GM10248 (cell line): Measurements from ENCODE around the gene PPP6R3.

ENCODE experiments used
- CTCF ChIA-PET: fragments of 300-600 bp; sonication (Branson Sonifier 250); formaldehyde crosslinking; extraction: SDS; loops from one replicate; lab custom pipeline; 2021; ENCODE audit warnings: antibody characterized with exemption; lab: Yijun Ruan, JAX
- POLR2A ChIA-PET: fragments of 350-650 bp; sonication (Branson Sonifier 250); formaldehyde crosslinking; extraction: SDS; loops from one replicate; lab custom pipeline; 2020; ENCODE audit warnings: antibody characterized with exemption; lab: Yijun Ruan, JAX
- DNase-seq: peaks from one replicate; pipeline ENCODE4 v3.0.0; 2012; ENCODE audit errors: extremely low spot score
- CTCF ChIP-seq: IDR thresholded peaks from 2 replicates; pipeline ENCODE4 v1.5.1; 2012; ENCODE audit warnings: mild to moderate bottlenecking, low read depth; ENCODE audit errors: extremely low read depth, missing control alignments, control extremely low read depth

Gene PPP6R3

DNA sequence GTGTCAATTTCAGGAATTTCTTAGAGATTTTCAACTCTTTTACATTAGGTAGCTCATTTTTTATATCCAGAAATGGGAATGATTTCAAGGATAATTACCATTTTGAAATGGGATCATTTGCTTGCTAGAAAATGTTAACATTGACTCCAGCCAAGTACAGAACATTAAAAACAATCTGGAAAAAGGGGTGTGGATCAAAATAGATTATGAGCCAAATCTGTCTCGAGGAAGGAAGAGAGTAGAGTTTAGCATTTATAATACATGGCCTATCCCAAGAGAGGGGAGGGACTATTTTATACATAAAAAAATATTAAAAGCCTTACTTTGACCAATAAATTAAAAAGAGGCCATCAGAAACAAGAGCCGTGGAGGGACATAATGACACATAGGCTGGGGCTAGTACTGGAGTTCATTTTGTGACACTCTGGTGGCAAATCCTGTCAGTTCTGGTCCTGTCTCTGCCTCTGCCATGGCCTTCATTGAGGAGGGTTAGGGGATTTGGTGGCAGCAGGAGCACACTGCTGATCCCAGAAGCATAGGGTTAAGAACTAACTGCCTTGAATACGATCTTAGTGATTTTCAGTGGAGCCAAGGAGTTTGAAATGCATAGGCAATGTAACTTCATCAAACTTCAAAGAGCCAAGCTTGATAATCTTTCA, 20.4 kb downstream of the PPP6R3 start:
- ChIA-PET CTCF (interaction anchor here (0.8 kb wide), 1 partner anchor 25 kb away, joined by 3 read pairs; no protein-coding TSS in a partner anchor), POLR2A (no interaction called here)
- TF ChIP-seq CTCF, result no peak
- DNase-seq, result no peak

DNA sequence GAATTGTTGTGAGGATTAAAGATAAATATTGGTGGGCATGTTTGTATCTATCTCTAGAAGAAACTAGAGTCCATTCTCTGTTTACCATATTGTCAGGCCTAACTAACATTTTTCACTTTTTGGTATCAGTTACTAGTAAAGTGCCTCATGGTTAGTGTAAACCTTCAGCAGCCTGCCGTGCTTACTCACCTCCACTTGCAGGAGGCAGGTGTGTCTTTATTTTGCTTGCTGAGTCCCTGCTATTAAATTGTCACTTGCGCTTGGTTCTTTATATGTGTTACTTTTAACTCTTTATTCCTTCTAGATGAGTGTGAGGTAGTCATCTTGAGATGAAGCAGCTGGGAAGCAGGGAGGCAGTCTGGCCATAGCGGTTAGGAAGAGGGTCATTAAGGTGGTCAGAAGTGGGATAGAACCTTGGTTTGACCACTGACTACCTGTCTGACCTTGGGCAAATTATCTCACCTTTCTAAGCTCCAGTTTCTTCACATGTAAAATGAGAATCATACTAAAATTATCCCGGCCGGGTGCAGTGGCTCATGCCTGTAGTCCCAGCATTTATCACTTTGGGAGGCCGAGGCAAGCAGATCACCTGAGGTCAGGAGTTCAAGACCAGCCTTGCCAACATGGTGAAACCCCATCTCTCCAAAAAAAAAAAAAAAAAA, 21.2 kb downstream of the PPP6R3 start:
- DNase-seq, result no peak
- POLR2A ChIA-PET, result interaction anchor here (0.6 kb wide), 1 partner anchor 12 kb away, joined by 4 read pairs; no protein-coding TSS in a partner anchor
- CTCF ChIA-PET, result no interaction called here
- TF ChIP-seq CTCF, result no peak

GRCh38 chr11:68488623-68489022, 28.1 kb downstream of the PPP6R3 start:
- POLR2A ChIA-PET, result no interaction called here
- no peak for TF ChIP-seq CTCF
- DNase-seq, result no peak
- CTCF ChIA-PET, result interaction anchor here (1.3 kb wide), 1 partner anchor 10 kb away, joined by 6 read pairs; no protein-coding TSS in a partner anchor

GRCh38 chr11:68495220-68495729, 34.7 kb downstream of the PPP6R3 start:
- no peak for DNase-seq
- no peak for TF ChIP-seq CTCF
- ChIA-PET POLR2A (no interaction called here), CTCF (interaction anchor here (1.1 to 1.3 kb wide), 2 partner anchors 9 to 15 kb away, joined by 3 read pairs; no protein-coding TSS in a partner anchor)

- POLR2A ChIA-PET, result no interaction called here
These were observed 35.3 kb downstream of the PPP6R3 start for GRCh38 chr11:68495872-68496271.

More at GRCh38 chr11:68495872-68496271, 35.3 kb downstream of the PPP6R3 start:
- DNase-seq, result no peak
- TF ChIP-seq CTCF, result no peak
- CTCF ChIA-PET, result interaction anchor here (1.3 kb wide), 1 partner anchor 10 kb away, joined by 3 read pairs; no protein-coding TSS in a partner anchor
